Femur (tissue), 1 donor: ENCODE data around the gene PLAGL1.
"Not testable (repeated sequence)": the region's sequence is repeated elsewhere in the genome, so short reads cannot be mapped to it uniquely, and the experiment has no call there.

ENCODE experiments used
- DNase-seq: peaks from one replicate; pipeline ENCODE4 v3.0.0-alpha.2; 2017

The PLAGL1 gene, protein sequence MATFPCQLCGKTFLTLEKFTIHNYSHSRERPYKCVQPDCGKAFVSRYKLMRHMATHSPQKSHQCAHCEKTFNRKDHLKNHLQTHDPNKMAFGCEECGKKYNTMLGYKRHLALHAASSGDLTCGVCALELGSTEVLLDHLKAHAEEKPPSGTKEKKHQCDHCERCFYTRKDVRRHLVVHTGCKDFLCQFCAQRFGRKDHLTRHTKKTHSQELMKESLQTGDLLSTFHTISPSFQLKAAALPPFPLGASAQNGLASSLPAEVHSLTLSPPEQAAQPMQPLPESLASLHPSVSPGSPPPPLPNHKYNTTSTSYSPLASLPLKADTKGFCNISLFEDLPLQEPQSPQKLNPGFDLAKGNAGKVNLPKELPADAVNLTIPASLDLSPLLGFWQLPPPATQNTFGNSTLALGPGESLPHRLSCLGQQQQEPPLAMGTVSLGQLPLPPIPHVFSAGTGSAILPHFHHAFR

DNA sequence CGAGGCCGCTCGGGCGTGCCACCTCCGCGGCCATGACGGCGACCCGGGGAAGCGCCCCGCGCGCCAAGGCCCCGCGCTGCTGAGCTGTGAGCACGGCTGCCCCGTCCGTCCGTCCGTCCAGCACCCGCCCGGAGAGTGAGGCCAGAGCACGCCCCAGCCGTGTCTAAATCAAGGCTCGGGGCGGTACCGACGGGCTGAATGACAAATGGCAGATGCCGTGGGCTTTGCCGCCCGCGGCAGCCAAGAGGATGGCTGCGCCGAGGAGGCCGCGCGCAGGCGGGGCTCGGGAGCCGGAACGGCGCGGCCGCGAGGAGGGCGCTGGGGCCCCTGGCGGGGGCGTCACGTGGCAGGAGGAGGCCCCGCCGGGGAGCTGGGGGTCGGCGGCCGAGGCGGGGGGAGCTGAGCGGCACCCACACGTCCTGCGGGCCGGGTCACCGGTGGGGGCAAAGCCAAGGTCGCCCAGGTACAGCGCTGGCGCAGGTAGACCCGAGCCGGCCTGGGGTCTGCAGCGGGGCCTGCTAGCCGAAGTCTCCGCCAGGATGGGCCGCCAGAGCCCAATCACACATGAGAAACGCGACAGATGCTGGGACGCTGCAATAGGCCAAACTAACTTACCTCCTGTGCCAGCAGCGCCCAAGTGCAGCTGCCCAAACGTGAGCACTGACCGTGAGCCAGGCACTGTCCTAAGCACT is at the start of gene PLAGL1:
PLAGL1 (minus strand) TSS at position 140 of the 692 bp plus-strand sequence. CDS start 60,123 bp downstream, outside the sequence.
- peak; percentile 87 for DNase-seq

DNA sequence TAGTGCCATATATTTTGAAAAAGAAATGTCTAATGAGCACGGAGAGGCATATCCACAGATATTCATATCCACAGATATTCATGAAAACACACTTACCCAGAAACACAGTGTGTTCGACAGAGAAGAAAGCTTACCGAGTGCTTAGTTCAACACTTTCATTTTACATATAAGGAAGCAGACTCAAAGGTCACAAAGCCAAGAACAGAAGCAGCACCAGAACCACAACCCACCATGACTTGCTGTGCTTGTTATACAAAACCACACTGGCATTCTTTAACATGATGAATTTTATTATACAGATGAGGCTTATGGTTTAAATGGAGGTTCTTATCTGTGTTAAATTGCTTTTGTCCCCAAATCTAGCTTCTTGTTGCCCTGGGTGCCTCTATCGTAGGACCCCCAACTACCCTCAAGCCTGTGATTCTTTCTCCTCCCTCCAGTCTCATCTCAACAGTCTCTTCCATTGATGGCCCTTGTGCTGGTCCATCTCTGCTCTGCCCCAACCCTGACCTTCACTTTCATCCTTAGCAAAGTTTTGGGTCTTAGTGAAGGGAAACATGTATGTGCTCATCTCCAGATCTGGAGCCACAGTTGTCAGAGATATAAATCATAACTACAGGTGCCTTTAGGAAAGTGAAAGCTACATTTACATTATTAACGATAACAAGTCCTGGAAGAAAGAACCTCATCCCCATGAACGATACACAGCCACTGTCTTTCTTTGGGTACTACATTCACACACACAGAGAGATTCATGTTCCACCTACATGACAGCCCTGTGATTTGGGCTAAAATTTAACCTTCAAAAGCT is 47.3 kb upstream of the PLAGL1 start:
- DNase-seq, result no peak

- DNase-seq, result no peak
These were observed 45.5 kb upstream of the PLAGL1 start for GRCh38 chr6:144053601-144054000.

DNA sequence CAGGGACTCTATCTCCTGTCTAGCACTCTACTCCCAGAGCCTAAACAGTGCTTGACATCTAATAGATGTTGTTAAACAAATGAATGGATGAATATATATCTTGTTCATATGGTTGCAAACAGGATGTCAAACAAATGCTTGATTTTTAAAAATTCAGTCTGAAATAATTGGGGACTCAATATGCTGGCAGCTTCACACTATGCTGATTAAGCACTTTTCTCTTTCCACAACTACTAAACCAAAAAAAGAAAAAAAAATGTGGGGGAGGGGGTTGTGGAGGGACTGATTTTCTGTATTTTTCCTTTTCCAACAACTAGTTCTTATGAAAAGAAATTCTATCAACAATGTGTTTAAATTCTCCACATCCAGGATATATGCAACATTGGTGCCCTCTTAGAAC is 44.4 kb upstream of the PLAGL1 start:
- DNase-seq, result no peak

DNA sequence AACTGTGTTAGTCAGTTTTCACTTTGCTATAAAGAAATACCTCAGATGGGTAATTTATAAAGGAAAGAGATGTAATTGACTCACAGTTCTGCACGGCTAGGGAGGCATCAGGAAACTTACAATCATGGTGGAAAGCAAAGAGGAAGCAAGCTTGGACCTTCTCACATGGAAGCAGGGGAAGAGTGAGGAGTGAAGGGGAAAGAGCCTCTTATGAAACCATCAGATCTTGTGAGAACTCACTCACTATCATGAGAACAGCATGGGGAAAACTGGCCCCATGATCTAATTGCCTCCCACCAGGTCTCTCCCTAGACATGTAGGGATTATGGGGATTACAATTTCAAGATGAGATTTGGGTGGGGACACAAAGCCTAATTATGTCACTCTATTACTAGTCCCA is 41.3 kb upstream of the PLAGL1 start:
- no peak for DNase-seq

GRCh38 chr6:144047688-144048087 is 39.6 kb upstream of the PLAGL1 start:
- no peak for DNase-seq

- not testable (repeated sequence) for DNase-seq
These were observed 38.6 kb upstream of the PLAGL1 start for GRCh38 chr6:144046672-144047071.

- not testable (repeated sequence) for DNase-seq
These were observed 36.9 kb upstream of the PLAGL1 start for GRCh38 chr6:144044989-144045388.

- DNase-seq, result no peak
These were observed 28.8 kb upstream of the PLAGL1 start for GRCh38 chr6:144036835-144037195.

GRCh38 chr6:144036064-144036834 is 28.2 kb upstream of the PLAGL1 start:
- peak; percentile 48 for DNase-seq

DNA sequence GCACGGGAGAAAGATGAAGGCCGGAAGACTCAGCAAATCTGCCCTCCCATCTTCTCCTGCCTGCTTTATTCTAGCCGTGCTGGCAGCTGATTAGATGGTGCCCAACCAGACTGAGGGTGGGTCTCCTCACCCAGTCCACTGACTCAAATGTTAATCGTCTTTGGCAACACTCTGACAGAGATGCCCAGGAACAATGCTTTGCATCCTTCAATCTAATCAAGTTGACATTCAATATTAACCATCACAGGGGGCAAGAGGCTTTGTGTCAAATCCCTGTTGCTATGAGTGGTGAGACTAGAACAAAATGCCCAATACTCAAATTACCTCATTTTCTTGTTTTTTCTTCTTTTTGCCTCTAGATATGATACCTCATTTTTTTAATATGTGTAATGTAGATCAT is 27.4 kb upstream of the PLAGL1 start:
- no peak for DNase-seq

GRCh38 chr6:144033816-144034735 is 26.0 kb upstream of the PLAGL1 start:
- DNase-seq, result no peak

DNA sequence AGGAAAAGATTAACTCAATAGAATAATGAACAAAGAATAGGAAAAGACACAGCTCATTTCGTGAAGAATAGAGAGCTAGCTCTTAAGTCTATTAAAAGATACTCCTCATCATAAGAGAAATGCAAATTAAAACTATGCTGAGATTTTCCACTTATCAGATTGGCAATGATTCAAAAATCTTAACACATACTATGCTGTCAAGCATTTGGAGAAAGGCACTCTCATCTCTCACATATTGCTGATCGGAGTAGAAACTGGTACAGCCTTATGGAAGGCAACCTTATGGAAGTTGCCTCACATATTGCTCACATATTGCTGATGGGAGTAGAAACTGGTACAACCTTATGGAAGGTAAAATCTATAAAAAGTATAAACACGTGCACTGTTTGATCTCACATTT is 21.4 kb upstream of the PLAGL1 start:
- no peak for DNase-seq

DNA sequence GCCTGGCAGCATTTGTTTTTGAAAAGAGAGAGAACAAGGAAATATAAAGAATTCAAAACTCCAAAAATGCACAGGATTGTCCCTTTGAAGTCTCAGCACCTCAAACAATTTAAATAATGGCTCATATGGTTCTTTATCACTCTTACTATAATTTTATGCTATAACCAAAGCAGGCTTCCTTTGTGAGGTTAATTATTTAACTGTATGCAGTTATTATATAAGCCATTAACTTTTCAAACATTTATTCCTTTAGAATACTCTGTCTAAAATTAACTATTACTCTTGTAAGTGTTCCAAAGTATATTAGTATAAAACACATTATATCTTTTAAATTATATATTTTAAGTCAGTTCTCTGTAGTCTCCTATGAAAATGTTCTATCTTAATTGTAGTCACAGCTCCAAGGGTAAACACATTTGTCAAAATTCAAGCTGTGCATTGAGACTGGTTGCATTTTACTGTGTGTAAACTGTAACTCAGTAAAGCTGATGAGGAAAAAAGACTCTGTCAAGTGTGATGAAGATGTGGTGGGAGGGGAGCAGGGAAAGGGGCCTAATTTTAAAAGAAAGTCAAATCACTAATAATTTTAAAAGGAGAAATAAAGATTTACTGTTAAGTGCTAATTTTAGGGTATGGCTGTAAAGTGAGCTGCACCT is 20.0 kb upstream of the PLAGL1 start:
- no peak for DNase-seq

GRCh38 chr6:144023216-144023615 is 15.2 kb upstream of the PLAGL1 start:
- DNase-seq, result no peak

DNA sequence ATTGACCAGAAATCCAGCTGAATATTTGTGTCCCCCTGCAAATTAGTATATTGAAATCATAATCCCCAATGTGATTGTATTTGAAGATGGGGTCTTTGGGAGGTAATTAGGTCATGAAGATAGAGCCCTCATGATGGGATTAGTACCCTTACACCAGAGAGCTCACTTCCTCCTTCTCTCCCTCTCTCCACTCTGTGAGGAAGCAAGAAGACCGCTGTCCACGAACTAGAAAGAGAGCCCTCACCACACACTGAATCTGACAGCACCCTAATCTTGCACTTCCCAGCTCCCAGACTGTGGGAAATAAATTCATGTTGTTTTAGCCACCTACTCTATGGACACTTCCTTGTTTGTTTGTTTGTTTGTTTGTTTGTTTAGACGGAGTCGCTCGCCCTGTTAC is 11.9 kb upstream of the PLAGL1 start:
- no peak for DNase-seq

DNA sequence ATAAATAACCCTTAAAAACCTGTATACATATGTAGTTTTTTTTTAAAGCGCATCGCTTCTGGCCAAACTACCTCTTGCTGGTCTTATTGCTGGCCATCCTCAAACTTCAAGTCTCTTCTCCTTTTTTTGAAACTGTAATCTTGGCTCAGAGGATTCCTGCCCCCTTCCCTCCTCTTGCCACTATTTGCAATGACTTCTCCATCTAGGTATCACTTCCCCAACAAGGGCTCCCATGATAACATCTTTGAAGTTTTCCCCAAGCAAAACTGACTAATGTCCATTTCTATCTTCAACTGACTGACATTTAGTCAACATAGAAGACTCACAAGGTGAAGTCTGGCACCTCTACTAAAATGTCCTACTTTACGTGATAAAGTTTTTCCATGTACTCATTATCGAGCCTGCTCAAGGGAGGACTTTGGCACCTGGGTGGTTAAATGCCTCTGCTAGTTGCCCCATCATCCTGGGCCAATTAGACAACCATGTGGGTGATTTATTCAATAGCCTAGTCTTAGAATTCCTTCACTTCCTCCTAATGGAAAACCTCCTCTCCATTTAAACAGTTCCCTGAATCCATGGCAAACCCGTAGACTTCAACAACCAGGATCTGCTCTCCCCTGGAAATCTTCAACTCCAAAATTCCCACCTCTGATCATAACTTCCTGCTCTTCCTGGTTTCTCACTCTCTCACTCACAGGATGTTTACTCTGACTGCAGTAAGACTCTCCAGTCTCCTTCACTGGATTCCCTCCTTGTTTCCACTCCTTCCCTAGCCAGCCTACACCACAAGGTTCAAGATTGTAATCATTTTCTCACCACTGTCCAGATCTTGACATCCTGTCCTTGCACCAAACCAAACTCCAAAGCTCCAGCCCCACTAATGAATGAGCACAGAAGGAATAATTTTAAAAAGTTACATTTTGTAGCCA is 9.4 kb upstream of the PLAGL1 start:
- no peak for DNase-seq

GRCh38 chr6:144013486-144013909 is 5.4 kb upstream of the PLAGL1 start:
- DNase-seq, result peak; percentile 85

DNA sequence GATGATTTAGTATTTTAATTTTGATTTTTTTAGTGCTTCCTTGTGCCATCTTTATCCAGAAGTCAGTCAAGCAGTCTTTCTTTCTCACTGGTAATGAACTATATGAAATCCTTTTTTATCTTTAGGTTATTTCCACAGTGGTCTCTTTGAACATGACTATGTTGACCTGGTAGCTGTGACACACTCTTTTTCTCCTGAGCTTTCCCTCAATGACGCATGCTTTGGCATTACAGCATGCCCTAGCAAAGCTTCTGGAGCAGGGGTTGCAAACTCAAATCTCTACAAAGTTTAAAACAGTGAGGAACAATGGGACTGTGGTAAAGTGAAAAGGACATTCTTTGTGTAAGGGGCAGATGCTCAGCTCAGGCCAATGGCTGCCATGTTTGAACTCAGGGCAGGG is 4.5 kb upstream of the PLAGL1 start:
- DNase-seq, result no peak

DNA sequence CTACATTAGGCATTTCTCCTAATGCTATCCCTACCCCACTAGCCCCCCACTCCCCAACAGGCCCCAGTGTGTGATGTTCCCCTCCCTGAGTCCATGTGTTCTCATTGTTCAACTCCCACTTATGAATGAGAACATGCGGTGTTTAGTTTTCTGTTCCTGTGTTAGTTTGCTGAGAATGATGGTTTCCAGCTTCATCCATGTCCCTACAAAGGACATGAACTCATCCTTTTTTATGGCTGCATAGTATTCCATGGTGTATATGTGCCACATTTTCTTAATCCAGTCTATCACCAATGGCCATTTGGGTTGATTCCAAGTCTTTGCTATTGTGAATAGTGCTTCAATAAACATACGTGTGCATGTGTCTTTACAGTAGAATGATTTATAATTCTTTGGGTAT is 1.6 kb upstream of the PLAGL1 start:
- DNase-seq, result not testable (repeated sequence)
